Non-pigmented ciliary epithelial cell (primary cell): Measurements from ENCODE around the gene ASXL2.

ENCODE experiments used
- DNase-seq: peaks from one replicate; pipeline ENCODE4 v3.0.0-alpha.2; 2010; ENCODE audit warnings: low read depth

The ASXL2 gene

DNA sequence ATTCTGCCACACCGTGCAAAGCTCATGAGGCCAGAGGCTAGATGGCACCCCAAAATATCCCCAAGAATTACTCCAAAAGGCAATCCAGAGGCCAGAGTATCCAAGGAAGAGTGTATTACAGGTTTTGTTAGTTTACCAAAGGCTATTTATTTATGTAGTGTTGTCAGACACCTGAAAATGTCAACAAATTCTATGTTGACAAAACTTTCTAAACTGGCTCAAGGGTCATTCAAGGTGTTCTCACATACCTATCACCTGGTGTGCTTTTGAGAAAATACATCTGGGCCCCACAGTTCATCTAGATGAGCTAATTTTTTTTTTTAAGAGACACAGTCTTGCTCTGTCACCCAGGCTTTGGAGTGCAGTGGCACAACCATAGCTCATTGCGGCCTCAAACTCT lies 192.5 kb downstream of the ASXL2 start:
- no peak for DNase-seq

DNA sequence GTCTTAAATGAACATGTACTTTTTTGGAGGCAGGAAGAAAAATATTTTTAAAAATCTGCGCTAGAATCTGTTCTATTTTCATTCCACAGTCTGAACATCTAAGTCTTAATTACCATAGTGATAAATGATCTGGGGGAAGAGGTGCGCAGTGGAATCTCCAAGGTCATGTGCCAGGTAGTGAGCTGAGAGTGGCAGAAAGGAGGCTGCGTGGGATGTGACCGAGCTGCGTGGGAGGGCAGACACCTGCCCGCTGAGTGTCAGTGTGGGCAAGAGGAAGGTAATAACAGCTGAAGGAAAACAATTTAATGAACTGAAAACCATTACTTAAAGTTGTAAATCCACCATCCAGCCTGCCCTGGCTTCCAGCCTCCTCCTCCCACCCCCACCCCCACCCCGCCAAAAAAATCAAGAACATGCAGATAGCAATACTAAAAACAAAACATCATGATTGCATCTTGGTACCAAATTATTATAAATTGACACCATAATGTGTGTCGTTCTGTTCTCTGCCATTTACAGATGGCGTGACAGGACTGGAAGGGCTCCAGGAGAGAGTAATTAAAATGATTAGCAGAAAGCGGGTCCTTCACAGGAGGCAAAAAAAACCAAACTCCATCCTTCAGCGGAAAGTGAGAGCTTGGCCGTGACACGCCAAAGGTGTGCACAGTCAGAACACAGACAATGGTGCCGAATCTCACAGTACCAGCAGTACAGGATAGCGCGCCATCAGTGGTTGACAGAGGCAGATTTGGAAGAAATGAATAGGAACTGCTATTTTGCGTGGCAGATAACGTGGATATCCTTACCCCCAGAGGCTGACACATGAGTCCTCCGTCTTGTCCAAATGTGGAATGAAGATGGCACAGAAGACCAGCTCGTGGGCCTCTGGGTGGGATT lies 193.5 kb downstream of the ASXL2 start:
- DNase-seq, result no peak
